K562 (cell line): Measurements from ENCODE around the gene WDR64. TPM values are rescaled to one million over a fixed set of nuclear protein-coding genes. Genes with fewer than 3 reads are reported as not detected.
A peak's percentile ranks its signal among the peaks of the same experiment; 100 is the strongest.

Experiments
- BCL6 ChIP-seq: fragments of 250-450 bp; sonication (Bioruptor Pico); IDR thresholded peaks from 2 replicates; pipeline ENCODE4 v1.4.0; 2020
- EZH2 ChIP-seq: IDR thresholded peaks from 2 replicates; pipeline ENCODE4 v1.6.1; 2012; ENCODE audit warnings: low read depth, mild to moderate bottlenecking, inconsistent platforms, low read length, borderline replicate concordance
- GABPB2 ChIP-seq: fragments of 250-450 bp; sonication (Bioruptor Pico); conservative IDR thresholded peaks from 2 replicates; pipeline ENCODE4 v1.5.1; 2021; ENCODE audit warnings: mild to moderate bottlenecking
- HIVEP1 ChIP-seq: fragments of 250-450 bp; sonication (Bioruptor Pico); IDR thresholded peaks from 2 replicates; pipeline ENCODE4 v1.4.0; 2020; ENCODE audit warnings: mild to moderate bottlenecking
- HLTF ChIP-seq: fragments of 450-650 bp; IDR thresholded peaks from 2 replicates; pipeline ENCODE4 v1.6.1; 2016
- HMGXB4 ChIP-seq: sonication (generic); formaldehyde crosslinking; IDR thresholded peaks from 2 replicates; pipeline ENCODE4 v1.8.1; 2023; ENCODE audit warnings: mild to moderate bottlenecking, missing genetic modification reagents
- HNRNPK ChIP-seq: fragments of 200-400 bp; formaldehyde crosslinking; IDR thresholded peaks from one replicate; pipeline ENCODE4 v1.6.1; 2018; ENCODE audit warnings: mild to moderate bottlenecking, low read depth, low read length; ENCODE audit not compliant: poor library complexity, severe bottlenecking
- HNRNPL ChIP-seq: fragments of 200-400 bp; formaldehyde crosslinking; IDR thresholded peaks from 2 replicates; pipeline ENCODE4 v1.6.1; 2017; ENCODE audit warnings: low read depth, mild to moderate bottlenecking, low read length
- KDM1A ChIP-seq, 2 experiments: fragments of 450-650 bp; IDR thresholded peaks; 2 replicates each; pipeline ENCODE4 v1.6.1; 2016; ENCODE audit warnings: mild to moderate bottlenecking in 2 of 2
- MITF ChIP-seq: IDR thresholded peaks from 2 replicates; pipeline ENCODE4 v1.6.1; 2014; ENCODE audit warnings: antibody characterized with exemption
- NCOR1 ChIP-seq: fragments of 450-650 bp; IDR thresholded peaks from 2 replicates; pipeline ENCODE4 v1.6.1; 2016; ENCODE audit warnings: mild to moderate bottlenecking, moderate library complexity
- NFATC3 ChIP-seq: fragments of 450-650 bp; IDR thresholded peaks from 2 replicates; pipeline ENCODE4 v1.6.1; 2017; ENCODE audit warnings: mild to moderate bottlenecking
- NFE2L1 ChIP-seq: fragments of 450-650 bp; IDR thresholded peaks from 2 replicates; pipeline ENCODE4 v1.6.1; 2016; ENCODE audit warnings: missing genetic modification characterization, low read depth, mild to moderate bottlenecking, missing compliant biosample characterization, moderate library complexity, borderline replicate concordance
- NR2F6 ChIP-seq: fragments of 450-650 bp; formaldehyde crosslinking; IDR thresholded peaks from 2 replicates; pipeline ENCODE4 v1.4.0; 2020; ENCODE audit warnings: mild to moderate bottlenecking
- PTBP1 ChIP-seq: fragments of 200-400 bp; formaldehyde crosslinking; IDR thresholded peaks from 2 replicates; pipeline ENCODE4 v1.6.1; 2017; ENCODE audit warnings: low read depth, low read length
- RFX5 ChIP-seq: IDR thresholded peaks from 2 replicates; pipeline ENCODE4 v1.6.1; 2011; ENCODE audit warnings: low read depth, mild to moderate bottlenecking, improper control_type of control experiment, low read length
- TCF7L2 ChIP-seq: fragments of 150-350 bp; IDR thresholded peaks from 2 replicates; pipeline ENCODE4 v1.6.1; 2016; ENCODE audit warnings: low read depth, mild to moderate bottlenecking, low read length, moderate library complexity
- TCFL5 ChIP-seq: fragments of 250-450 bp; sonication (Bioruptor Pico); conservative IDR thresholded peaks from 2 replicates; pipeline ENCODE4 v1.6.1; 2021; ENCODE audit warnings: mild to moderate bottlenecking, moderate library complexity, matching md5 sums
- ZBTB7A ChIP-seq: IDR thresholded peaks from 2 replicates; pipeline ENCODE4 v1.6.1; 2011; ENCODE audit warnings: low read depth, mild to moderate bottlenecking, low read length, moderate library complexity, borderline replicate concordance; ENCODE audit not compliant: control insufficient read depth
- ZNF280B ChIP-seq: fragments of 250-450 bp; sonication (Bioruptor Pico); IDR thresholded peaks from 2 replicates; pipeline ENCODE4 v1.5.1; 2021; ENCODE audit warnings: mild to moderate bottlenecking
- ZNF324 ChIP-seq: fragments of 250-450 bp; sonication (Bioruptor Pico); IDR thresholded peaks from 2 replicates; pipeline ENCODE4 v1.4.0; 2020; ENCODE audit warnings: mild to moderate bottlenecking
- ZNF583 ChIP-seq: fragments of 250-450 bp; sonication (Bioruptor Pico); IDR thresholded peaks from 2 replicates; pipeline ENCODE4 v1.4.0; 2020
- ZNF644 ChIP-seq: fragments of 200-800 bp; sonication (Bioruptor generic); IDR thresholded peaks from 2 replicates; pipeline ENCODE4 v1.6.1; 2016; ENCODE audit warnings: low read depth, missing genetic modification characterization, missing compliant biosample characterization
- ZNF764 ChIP-seq: fragments of 250-450 bp; sonication (Bioruptor Pico); IDR thresholded peaks from 2 replicates; pipeline ENCODE4 v1.4.0; 2020; ENCODE audit warnings: low read depth, mild to moderate bottlenecking, moderate library complexity
- ZNF766 ChIP-seq: fragments of 200-800 bp; sonication (Bioruptor generic); conservative IDR thresholded peaks from 2 replicates; pipeline ENCODE4 v1.6.1; 2016; ENCODE audit warnings: missing genetic modification characterization, missing compliant biosample characterization
- ZSCAN32 ChIP-seq: fragments of 450-650 bp; formaldehyde crosslinking; IDR thresholded peaks from 2 replicates; pipeline ENCODE4 v1.4.0; 2020; ENCODE audit warnings: mild to moderate bottlenecking, moderate library complexity
- polyA plus RNA-seq, 8 experiments: library from polyadenylated mRNA; depleted of rRNA in 4 of 8; stranded (reverse) in 5 of 8; unstranded in 3 of 8; fragments of >200 nt; fragmentation: Nextera tagmentation in 2 of 8; fragmentation: Illumina TruSeq in 1 of 8; extraction: Ambion mirVana in 2 of 8; extraction: Trizol in 1 of 8; gene quantifications; 2 replicates each; pipeline versions ENCODE4 v1.2.1 to v1.2.3, GENCODE V29; 2011 to 2014; ENCODE audit warnings: inconsistent platforms in 1 of 8, missing spikeins in 1 of 8
- total RNA-seq, 7 experiments: library from RNA; depleted of rRNA in 6 of 7; stranded (reverse); fragments of >200 nt in 6 of 7; fragmentation: Illumina TruSeq in 2 of 7; extraction: Trizol in 2 of 7; gene quantifications; 2 replicates each; pipeline versions ENCODE4 v1.2.1 to v1.2.3, GENCODE V29; 2011 to 2021; ENCODE audit warnings: low replicate concordance in 1 of 7

The WDR64 gene
- total and polyA plus RNA-seq, 9 of the 15 experiments (the other 6 are each of a cell fraction or from before 2014, with no cell fraction given), result 0.06 to 0.29 (median 0.19) TPM; not detected in 5

GRCh38 chr1:241696815-241697639, 44.9 kb downstream of the WDR64 start (continued):
- TF ChIP-seq KDM1A (IDR thresholded peaks at IDR 0.05) (peak in 1 of 2 experiments; percentile 37; a peak in 1 of 4 replicates), HMGXB4 (CRISPR knock-in tag) (no peak), RFX5 (no peak), ZBTB7A (no peak), GABPB2 (CRISPR knock-in tag) (no peak), NR2F6 (peak; percentile 87), TCFL5 (CRISPR knock-in tag) (peak; percentile 77; the same call in 1 of the 2 replicates), ZNF764 (CRISPR knock-in tag) (no peak), HNRNPL (no peak), BCL6 (CRISPR knock-in tag) (0 out of 2 replicates have a peak, but pooled peaks have one; percentile 66), NCOR1 (peak; percentile 9; the same call in 1 of the 2 replicates), HNRNPK (no peak), ZNF583 (CRISPR knock-in tag) (peak; percentile 98), ZNF280B (CRISPR knock-in tag) (no peak), ZNF324 (CRISPR knock-in tag) (peak; percentile 82), NFE2L1 (tag) (peak; percentile 60; the same call in 1 of the 2 replicates), TCF7L2 (no peak), MITF (no peak), ZSCAN32 (CRISPR knock-in tag) (peak; percentile 57; the same call in 1 of the 2 replicates), HLTF (no peak), PTBP1 (no peak), ZNF644 (tag) (0 out of 2 replicates have a peak, but pooled peaks have one; percentile 23), NFATC3 (no peak), ZNF766 (peak; percentile 94), EZH2 (no peak), HIVEP1 (CRISPR knock-in tag) (peak; percentile 92)
